ENCODE measurements around the gene RGS9.
"Not testable (repeated sequence)": the region's sequence is repeated elsewhere in the genome, so short reads cannot be mapped to it uniquely, and the experiment has no call there.

The RGS9 gene

DNA sequence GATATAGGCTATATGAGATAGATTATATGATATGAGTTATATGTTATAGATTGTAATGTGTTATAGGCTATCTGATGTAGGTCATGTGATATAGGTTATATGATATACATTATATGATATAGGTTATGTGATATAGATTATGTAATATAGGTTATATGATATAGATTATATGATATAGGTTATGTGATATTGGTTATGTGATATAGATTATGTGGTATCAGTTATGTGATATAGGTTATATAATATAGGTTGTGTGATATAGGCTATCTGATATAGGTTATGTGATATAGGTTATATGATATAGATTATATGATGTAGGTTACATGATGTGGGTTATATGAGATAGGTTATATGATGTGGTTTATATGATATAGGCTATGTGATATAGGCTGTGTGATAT, 68.5 kb downstream of the RGS9 start:
- FAIRE-seq (peak; percentile 68), DNase-seq (ENCODE audit: low spot score) (no peak)

DNA sequence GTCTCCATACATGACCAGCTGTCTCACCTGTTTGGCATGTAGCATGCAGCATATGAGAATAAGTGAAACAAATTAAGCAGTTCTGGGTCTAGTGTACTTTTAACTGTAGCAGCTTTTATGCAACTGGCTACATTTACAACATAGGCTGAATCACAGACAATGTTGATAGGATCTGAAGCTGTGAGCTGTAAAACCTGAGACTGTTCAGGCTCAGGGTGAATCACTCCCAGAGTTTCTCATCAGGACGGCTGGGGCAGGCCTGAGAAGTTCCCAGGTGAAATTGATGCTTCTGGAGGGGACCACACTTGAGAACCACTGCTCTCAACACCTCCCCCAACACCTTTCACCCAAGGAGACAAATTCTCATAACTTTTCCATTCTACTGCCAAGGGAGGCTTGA, 70.3 kb downstream of the RGS9 start:
- FAIRE-seq; DNase-seq (ENCODE audit: low spot score): not testable (repeated sequence)

- FAIRE-seq = no peak
- no peak for DNase-seq (ENCODE audit: low spot score)
Measured at GRCh38 chr17:65208717-65209116, 71.5 kb downstream of the RGS9 start.

DNA sequence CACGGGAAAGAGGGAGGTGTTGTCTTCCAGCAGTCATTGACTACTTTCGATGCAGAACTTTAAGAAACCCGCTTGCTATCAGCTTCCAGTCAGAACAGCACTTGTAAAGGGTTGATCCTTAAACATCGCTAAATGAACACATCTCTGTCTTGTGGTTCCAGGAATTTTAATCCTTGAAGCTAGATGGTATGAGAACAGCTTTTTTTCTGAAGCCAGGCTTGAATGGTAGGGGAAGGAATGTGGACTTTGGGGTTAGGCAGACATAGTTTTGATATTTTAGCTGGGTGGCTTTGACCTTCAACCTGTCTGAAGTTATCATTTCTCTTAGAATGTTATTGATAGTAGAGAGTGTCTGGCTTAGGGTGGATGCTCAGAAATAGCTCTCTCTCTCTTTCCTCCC, 81.1 kb downstream of the RGS9 start:
- DNase-seq (ENCODE audit: low spot score) = no peak
- FAIRE-seq = no peak

GRCh38 chr17:65219124-65219523, 82.0 kb downstream of the RGS9 start:
- DNase-seq (ENCODE audit: low spot score) (no peak), FAIRE-seq (no peak)

- DNase-seq (ENCODE audit: low spot score) (no peak), FAIRE-seq (no peak)
Measured at GRCh38 chr17:65219707-65220106, 82.5 kb downstream of the RGS9 start.

GRCh38 chr17:65220732-65221131, 83.6 kb downstream of the RGS9 start:
- DNase-seq (ENCODE audit: low spot score) (peak; percentile 12), FAIRE-seq (no peak)

DNA sequence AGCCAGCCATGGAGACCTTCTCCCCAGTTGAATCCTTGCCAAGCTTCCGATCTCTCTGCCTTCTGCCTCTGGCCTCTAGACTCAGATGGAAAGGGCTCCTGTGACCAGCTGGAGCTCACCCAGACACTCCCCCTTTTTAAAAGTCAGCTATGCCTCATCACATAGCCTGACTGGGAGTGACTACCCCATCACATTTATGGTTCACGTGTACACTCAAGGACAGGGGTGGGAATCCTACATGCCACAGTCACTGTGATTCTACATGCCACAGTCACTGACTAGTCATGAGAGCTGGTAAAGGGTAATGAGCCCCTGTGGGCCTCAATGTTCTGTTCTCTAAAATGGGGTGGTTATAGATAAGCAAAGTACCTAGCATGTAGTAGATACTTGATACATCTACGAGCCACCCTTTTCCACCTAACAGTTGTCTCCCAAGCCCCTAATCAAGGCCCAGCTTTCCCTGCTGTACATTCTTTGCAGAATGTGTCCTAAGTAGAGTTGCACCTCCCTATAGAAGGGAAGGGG, 85.1 kb downstream of the RGS9 start:
- DNase-seq (ENCODE audit: low spot score) (no peak), FAIRE-seq (no peak)

GRCh38 chr17:65225061-65225460, 87.9 kb downstream of the RGS9 start:
- FAIRE-seq (no peak), DNase-seq (ENCODE audit: low spot score) (no peak)

GRCh38 chr17:65226227-65226626, 89.1 kb downstream of the RGS9 start:
- FAIRE-seq = no peak
- no peak for DNase-seq (ENCODE audit: low spot score)

GRCh38 chr17:65227637-65228036, 90.5 kb downstream of the RGS9 start:
- FAIRE-seq = no peak

GRCh38 chr17:65228287-65228686, 91.1 kb downstream of the RGS9 start:
- FAIRE-seq (no peak), DNase-seq (ENCODE audit: low spot score) (no peak)

More at GRCh38 chr17:65227637-65228036, 90.5 kb downstream of the RGS9 start:
- no peak for DNase-seq (ENCODE audit: low spot score)

- no peak for FAIRE-seq
- no peak for DNase-seq (ENCODE audit: low spot score)
Measured at GRCh38 chr17:65228734-65229620, 91.8 kb downstream of the RGS9 start.

DNA sequence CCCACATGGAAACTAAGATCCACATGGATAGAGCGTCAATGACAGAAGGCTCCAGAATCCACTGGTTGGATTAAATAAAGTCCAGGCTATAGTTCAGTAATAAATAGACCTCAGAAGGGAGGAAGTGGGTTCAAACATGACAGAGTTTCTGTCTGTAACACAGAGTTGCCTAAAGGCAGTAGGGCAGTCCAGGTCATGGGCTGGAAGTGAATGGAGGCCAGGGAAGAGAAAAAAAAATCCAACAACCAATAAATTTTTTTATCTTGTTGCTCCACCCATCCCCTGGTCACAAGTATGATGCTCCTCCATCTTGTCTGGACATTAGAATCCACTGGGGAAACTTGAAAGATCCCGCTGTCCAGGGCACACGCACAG, 92.4 kb downstream of the RGS9 start:
- DNase-seq (ENCODE audit: low spot score) = no peak
- no peak for FAIRE-seq

- DNase-seq (ENCODE audit: low spot score) (no peak), FAIRE-seq (no peak)
Measured at GRCh38 chr17:65230040-65230439, 92.9 kb downstream of the RGS9 start.

DNA sequence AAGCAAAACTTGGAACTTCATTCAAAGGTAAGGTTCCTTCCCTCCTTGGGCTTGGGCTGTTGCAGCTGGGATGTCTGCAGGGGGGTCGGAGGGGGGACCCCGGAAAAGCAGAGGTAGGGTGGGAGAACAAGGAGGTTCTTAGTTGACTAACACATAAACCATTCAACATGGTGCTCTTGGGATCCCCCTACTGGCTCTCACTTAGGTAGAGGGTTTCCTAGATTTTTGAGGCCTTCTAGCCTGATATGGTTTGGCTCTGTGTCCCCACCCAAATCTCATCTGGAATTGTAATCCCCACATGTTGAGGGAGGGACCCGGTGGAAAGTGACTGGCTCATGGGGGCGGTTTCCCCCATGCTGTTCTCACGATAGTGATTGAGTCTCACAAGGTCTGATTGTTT, 93.9 kb downstream of the RGS9 start:
- DNase-seq (ENCODE audit: low spot score) = no peak
- FAIRE-seq = no peak

DNA sequence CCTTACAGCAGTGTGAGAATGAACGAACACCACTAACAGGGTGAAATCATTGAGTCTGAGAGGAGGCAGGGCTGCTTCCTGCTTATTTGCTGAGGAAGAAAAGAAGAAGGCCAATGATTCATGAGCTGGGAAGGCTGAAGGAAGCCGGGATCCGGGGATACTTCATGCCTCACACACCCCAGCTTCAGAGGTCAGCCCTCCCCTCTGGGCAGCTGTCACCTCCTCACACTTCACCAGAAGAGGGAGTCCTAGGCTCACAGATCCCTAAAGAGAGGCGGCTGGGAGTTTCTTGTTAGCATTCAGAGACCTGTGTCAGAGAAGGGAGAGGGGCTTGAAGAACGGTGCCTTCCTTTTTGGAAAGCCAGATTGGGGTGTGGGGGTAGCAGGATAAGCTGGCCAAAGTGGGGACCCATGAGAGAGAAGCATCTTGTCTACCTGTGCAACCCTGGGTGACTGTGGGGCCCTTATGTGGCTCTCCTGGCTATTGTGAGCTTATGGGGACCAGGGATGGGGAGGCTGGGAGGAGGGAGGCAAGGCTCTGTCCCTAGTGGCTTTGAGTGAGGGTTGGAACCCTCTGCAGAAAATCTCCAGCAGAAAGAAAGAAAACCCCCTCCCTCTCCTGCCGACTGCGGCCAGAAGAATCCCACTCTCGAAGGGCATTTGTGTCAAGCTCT, 94.6 kb downstream of the RGS9 start:
- DNase-seq (ENCODE audit: low spot score) (peak; percentile 59), FAIRE-seq (no peak)

DNA sequence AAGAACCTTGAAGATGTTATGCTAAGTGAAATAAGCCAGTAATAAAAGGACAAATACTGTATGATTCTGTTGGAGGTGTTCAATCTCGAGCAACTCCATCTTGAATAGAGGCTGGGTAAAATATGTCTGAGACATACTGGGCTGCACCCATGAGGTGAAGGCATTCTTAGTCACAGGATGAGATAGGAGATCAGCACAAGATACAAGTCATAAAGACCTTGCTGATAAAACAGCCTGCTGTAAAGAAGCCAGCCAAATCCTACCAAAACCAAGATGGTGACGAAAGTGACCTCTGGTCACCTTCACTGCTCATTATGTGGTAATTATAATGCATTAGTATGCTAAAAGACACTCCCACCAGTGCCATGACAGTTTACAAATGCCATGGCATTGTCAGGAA, 98.1 kb downstream of the RGS9 start:
- DNase-seq (ENCODE audit: low spot score) (no peak), FAIRE-seq (no peak)

DNA sequence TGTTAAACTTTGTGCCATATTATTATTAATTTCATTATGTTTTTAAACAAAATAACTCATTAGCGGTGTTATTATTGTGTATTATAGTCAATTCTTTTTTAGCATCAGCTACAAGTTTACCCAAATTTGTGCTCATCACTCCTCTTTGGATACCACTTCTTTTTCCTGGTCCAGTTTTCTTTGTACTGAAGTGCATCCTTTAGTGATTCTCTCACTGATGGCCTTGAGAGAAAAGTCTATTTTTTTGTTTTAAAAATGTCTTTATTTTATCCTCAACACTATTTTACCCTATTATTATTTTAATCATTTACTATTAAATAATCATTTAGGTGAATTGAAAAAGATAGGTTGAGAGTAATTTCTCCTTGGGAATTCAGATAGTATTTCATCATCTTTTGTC, 99.2 kb downstream of the RGS9 start:
- DNase-seq (ENCODE audit: low spot score) (no peak), FAIRE-seq (no peak)

- DNase-seq (ENCODE audit: low spot score) = peak; percentile 30
- FAIRE-seq = no peak
Measured at GRCh38 chr17:65243838-65244625, 106.9 kb downstream of the RGS9 start.

DNA sequence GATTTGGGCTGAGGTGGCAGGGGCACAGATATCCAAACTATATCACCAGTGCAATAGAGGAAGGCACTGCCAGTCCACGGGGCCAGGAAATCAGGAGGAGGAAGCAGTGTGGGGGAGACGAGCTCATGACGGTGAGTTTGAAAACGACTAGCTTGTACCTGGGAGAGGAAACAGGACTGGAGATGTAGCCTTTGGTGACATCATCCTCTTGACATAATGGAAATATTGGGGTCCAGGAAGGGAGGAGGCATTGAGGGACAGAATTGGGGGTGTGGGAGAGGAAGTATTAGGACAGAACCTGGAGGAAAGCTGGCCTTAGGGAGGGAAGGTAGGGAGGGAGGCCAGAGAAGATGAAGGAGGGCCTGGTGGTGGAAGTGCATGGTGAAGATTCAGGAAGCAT, 109.1 kb downstream of the RGS9 start:
- DNase-seq (ENCODE audit: low spot score) (no peak), FAIRE-seq (no peak)

GRCh38 chr17:65249774-65250173, 112.6 kb downstream of the RGS9 start:
- DNase-seq (ENCODE audit: low spot score) (no peak), FAIRE-seq (no peak)
